HepG2 (cell line): Measurements from ENCODE around the gene ZNF556. TPM values are rescaled to one million over a fixed set of nuclear protein-coding genes. Genes with fewer than 3 reads are reported as not detected.

ENCODE experiments used
- ATAC-seq: fragments of 200-7000 bp; cut with Tn5 transposase; 3 replicates; pipeline ENCODE4 v1.9.1; 2020; ENCODE audit warnings: mild to moderate bottlenecking, moderate library complexity
- BruUV-seq: library from RNA; stranded (reverse); fragments of 400-500 nt; replicated peaks from 2 replicates; lab custom pipeline; 2021; lab: Mats Ljungman, UMichigan
- CTCF ChIA-PET: fragments of 300-600 bp; formaldehyde crosslinking; extraction: SDS; loops from one replicate; lab custom pipeline; 2021; ENCODE audit warnings: low total read pairs, inconsistent platforms, low intra/inter-chr PET ratio; lab: Yijun Ruan, JAX
- POLR2A ChIA-PET: fragments of 350-600 bp; sonication (Branson Sonifier 250); formaldehyde crosslinking; loops from one replicate; lab custom pipeline; 2020; ENCODE audit warnings: antibody characterized with exemption, inconsistent platforms; lab: Yijun Ruan, JAX
- DNase-seq: peaks from one replicate; pipeline ENCODE4 v3.0.0-alpha.2; 2015; ENCODE audit warnings: low spot score
- FAIRE-seq: peaks from 3 replicates; lab custom pipeline; 2011; peaks lifted over from hg19 to GRCh38; lab: Jason Lieb, UNC
- H2AFZ ChIP-seq: one replicate; pipeline ENCODE4 v1.6.1; 2011; ENCODE audit warnings: low read length, inconsistent platforms
- H3K27ac ChIP-seq: fragments of 300-600 bp; 3 replicates; pipeline ENCODE4 v1.8.0; 2011; ENCODE audit warnings: mixed run types, mild to moderate bottlenecking, mixed read lengths, low read length, inconsistent platforms; ENCODE audit not compliant: insufficient read depth; ENCODE audit errors: extremely low read length
- H3K27me3 ChIP-seq, 2 experiments: fragments of 200-600 bp in 1 of 2; 2 replicates in 1 of 2; 3 replicates in 1 of 2; pipeline versions ENCODE4 v1.6.0 to v1.8.0; 2011; ENCODE audit warnings: low read length in 2 of 2, mild to moderate bottlenecking in 2 of 2, moderate library complexity in 2 of 2, inconsistent platforms in 1 of 2; ENCODE audit not compliant: insufficient read depth in 2 of 2, control insufficient read depth in 1 of 2
- H3K36me3 ChIP-seq, 2 experiments: fragments of 200-600 bp in 1 of 2; replicated peaks in 1 of 2; 2 replicates in 1 of 2; 3 replicates in 1 of 2; pipeline versions ENCODE4 v1.5.1 to v1.8.0; 2011; ENCODE audit warnings: low read length in 2 of 2, inconsistent platforms in 1 of 2; ENCODE audit not compliant: insufficient read depth in 2 of 2, control insufficient read depth in 1 of 2
- H3K4me1 ChIP-seq: 2 replicates; pipeline ENCODE4 v1.5.1; 2012; ENCODE audit warnings: low read length, inconsistent platforms; ENCODE audit not compliant: insufficient read depth
- H3K4me2 ChIP-seq: 2 replicates; pipeline ENCODE4 v1.6.0; 2011; ENCODE audit warnings: low read depth, low read length, inconsistent platforms
- H3K4me3 ChIP-seq, 3 experiments: fragments of 200-600 bp in 1 of 3; sonication (generic), shearing (Covaris generic) in 1 of 3; replicated peaks in 1 of 3; 2 replicates each; pipeline ENCODE4 v1.5.1; 2011 to 2016; ENCODE audit warnings: low read length in 3 of 3, inconsistent platforms in 2 of 3, low read depth in 2 of 3, mild to moderate bottlenecking in 2 of 3, control low read depth in 1 of 3, mixed read lengths in 1 of 3; ENCODE audit not compliant: insufficient read depth in 1 of 3
- H3K79me2 ChIP-seq: one replicate; pipeline ENCODE4 v1.6.1; 2011; ENCODE audit warnings: low read length, inconsistent platforms; ENCODE audit not compliant: insufficient read depth
- H3K9ac ChIP-seq: 2 replicates; pipeline ENCODE4 v1.6.0; 2011; ENCODE audit warnings: mild to moderate bottlenecking, low read depth, low read length, inconsistent platforms; ENCODE audit not compliant: insufficient read depth
- H3K9me3 ChIP-seq: 2 replicates; pipeline ENCODE4 v1.5.1; 2012; ENCODE audit warnings: mild to moderate bottlenecking, low read length
- H4K20me1 ChIP-seq: 2 replicates; pipeline ENCODE4 v1.6.0; 2011; ENCODE audit warnings: inconsistent platforms, mild to moderate bottlenecking, low read length, moderate library complexity; ENCODE audit not compliant: insufficient read depth
- ARHGAP35 ChIP-seq: sonication (generic); formaldehyde crosslinking; IDR thresholded peaks from 2 replicates; pipeline ENCODE4 v1.9.0; 2022; ENCODE audit warnings: mild to moderate bottlenecking, inconsistent platforms, moderate library complexity, missing genetic modification reagents, borderline replicate concordance
- ARID4A ChIP-seq: sonication (generic); formaldehyde crosslinking; IDR thresholded peaks from 2 replicates; pipeline ENCODE4 v1.5.0; 2020; ENCODE audit warnings: mild to moderate bottlenecking, missing genetic modification reagents, borderline replicate concordance
- HNRNPK ChIP-seq: fragments of 200-400 bp; formaldehyde crosslinking; IDR thresholded peaks from 2 replicates; pipeline ENCODE4 v1.6.1; 2018; ENCODE audit warnings: low read length, low read depth, moderate library complexity, mild to moderate bottlenecking; ENCODE audit not compliant: poor library complexity, severe bottlenecking
- MXD3 ChIP-seq: IDR thresholded peaks from 2 replicates; pipeline ENCODE4 v1.6.1; 2016; ENCODE audit warnings: mild to moderate bottlenecking, missing biosample characterization, missing genetic modification reagents
- PAWR ChIP-seq: sonication (generic); formaldehyde crosslinking; IDR thresholded peaks from 2 replicates; pipeline ENCODE4 v1.4.0; 2020; ENCODE audit warnings: missing genetic modification reagents, mild to moderate bottlenecking, borderline replicate concordance
- SRY ChIP-seq: sonication (generic); formaldehyde crosslinking; IDR thresholded peaks from 2 replicates; pipeline ENCODE4 v1.8.0; 2022; ENCODE audit warnings: mild to moderate bottlenecking, missing genetic modification reagents
- ZNF232 ChIP-seq: sonication (generic); formaldehyde crosslinking; IDR thresholded peaks from 2 replicates; pipeline ENCODE4 v1.4.0; 2020; ENCODE audit warnings: missing genetic modification reagents, borderline replicate concordance
- ZNF251 ChIP-seq: sonication (generic); formaldehyde crosslinking; IDR thresholded peaks from 2 replicates; pipeline ENCODE4 v1.9.0; 2021; ENCODE audit warnings: mild to moderate bottlenecking, missing genetic modification reagents
- ZNF614 ChIP-seq: IDR thresholded peaks from 2 replicates; pipeline ENCODE4 v1.6.1; 2018; ENCODE audit warnings: missing biosample characterization, missing genetic modification reagents, inconsistent platforms, borderline replicate concordance
- ZNF7 ChIP-seq: IDR thresholded peaks from 2 replicates; pipeline ENCODE4 v1.6.1; 2016; ENCODE audit warnings: missing biosample characterization, missing genetic modification reagents
- ZNF713 ChIP-seq: sonication (generic); formaldehyde crosslinking; IDR thresholded peaks from 2 replicates; pipeline ENCODE4 v1.4.0; 2020; ENCODE audit warnings: mild to moderate bottlenecking, missing genetic modification reagents
- ZNF768 ChIP-seq: sonication (generic); formaldehyde crosslinking; IDR thresholded peaks from 2 replicates; pipeline ENCODE4 v1.4.0; 2020; ENCODE audit warnings: missing genetic modification reagents
- WGBS: methylation state at CpG from one replicate; pipeline ENCODE4 v1.1.6; 2017; ENCODE audit warnings: low lambda C conversion rate; 5-methylcytosine and 5-hydroxymethylcytosine counted together
- in situ Hi-C: cut with HindIII; loops from 2 replicates; pipeline ENCODE4 v1.10.0; 2017; ENCODE audit warnings: low pct_unique_long_range_greater_than_20kb; ENCODE audit not compliant: extremely low pct_ligation_motif_present
- intact Hi-C: fragments of 100-400 bp; cut with micrococcal nuclease; formaldehyde crosslinking; loops from one replicate; pipeline ENCODE4 v1.10.0; 2022; ENCODE audit not compliant: unreplicated experiment
- polyA plus RNA-seq, 8 experiments: library from polyadenylated mRNA; depleted of rRNA in 3 of 8; stranded (reverse) in 7 of 8; unstranded in 1 of 8; fragments of >200 nt; fragmentation: Illumina TruSeq in 4 of 8; extraction: Trizol in 4 of 8; gene quantifications; 2 replicates each; pipeline versions ENCODE4 v1.2.1 to v1.2.3, GENCODE V29; 2011 to 2016; ENCODE audit warnings: low read depth in 4 of 8, missing spikeins in 1 of 8, mixed read lengths in 1 of 8; ENCODE audit not compliant: insufficient read depth in 1 of 8
- total RNA-seq, 5 experiments: library from RNA; depleted of rRNA; stranded (reverse); fragments of >200 nt; fragmentation: Illumina TruSeq; extraction: Trizol; gene quantifications; 2 replicates each; pipeline ENCODE4 v1.2.3, GENCODE V29; 2016; ENCODE audit warnings: low read depth in 1 of 5

ZNF556 gene
- total and polyA plus RNA-seq, 2 of the 13 experiments (the other 11 are each of a cell fraction or from before 2014, with no cell fraction given) = 4.2 to 28.6 TPM

- no peak overlapping the region for H2AFZ ChIP-seq
- in situ Hi-C loops = no loop called here
- no peaks in the 10 kb centered on the region for H3K27me3 ChIP-seq
- H3K9me3 ChIP-seq = no peaks in the 10 kb centered on the region
- 0 out of 2 replicates have a peak, but pooled peaks have one; percentile 3 for TF ChIP-seq ZNF768
- no peak for TF ChIP-seq PAWR
- TF ChIP-seq SRY (CRISPR knock-in tag) = 0 out of 2 replicates have a peak, but pooled peaks have one; percentile 36
- TF ChIP-seq ZNF713 = 0 out of 2 replicates have a peak, but pooled peaks have one; percentile 31
- no peak for TF ChIP-seq ZNF251 (CRISPR knock-in tag)
- TF ChIP-seq ZNF232 (CRISPR knock-in tag) = peak; percentile 22; the same call in 1 of the 2 replicates
- WGBS = 2% methylated on average over 18 of the region's 62 CpGs
- intact Hi-C loops = loop anchor here (2.0 kb wide), 1 partner anchor 21 kb away; no protein-coding TSS in a partner anchor
- peaks cover 72% of the 10 kb centered on the region for H3K4me1 ChIP-seq
- no peak for ATAC-seq
- H3K4me3 ChIP-seq = peak overlapping the region; percentile 76 to 92 (median 83)
- DNase-seq = no peak
- ChIA-PET POLR2A (interaction anchor here (0.6 to 2.4 kb wide), 12 partner anchors 13 to 385 kb away, joined by 3 to 49 read pairs (median 5); partner anchors contain the start of genes LMNB2, SGTA, THOP1 and ZNF554), CTCF (no interaction called here)
- peaks cover 0 to 2% of the 10 kb centered on the region in 2 experiments; a peak in 3 of 5 replicates for H3K36me3 ChIP-seq
- peak overlapping the region; percentile 83 for H3K9ac ChIP-seq
- peaks cover 37% of the 10 kb centered on the region for H3K79me2 ChIP-seq
- BruUV-seq = no TSS peak
- H3K27ac ChIP-seq = peak overlapping the region; percentile 48
- FAIRE-seq = no peak
- H4K20me1 ChIP-seq = no peaks in the 10 kb centered on the region
- H3K4me2 ChIP-seq = peak overlapping the region; percentile 90
Observed at GRCh38 chr19:2841855-2842574, 25.1 kb upstream of the ZNF556 start.

GRCh38 chr19:2845107-2845506 is 22.0 kb upstream of the ZNF556 start:
- Histone ChIP-seq H3K27me3 (no peaks in the 10 kb centered on the region), H3K4me1 (peaks cover 44% of the 10 kb centered on the region), H3K9me3 (no peaks in the 10 kb centered on the region), H4K20me1 (peaks cover 2% of the 10 kb centered on the region; the same call in 1 of the 2 replicates), H3K27ac (no peak overlapping the region), H3K4me3 (no peak overlapping the region), H3K36me3 (peaks cover 2% of the 10 kb centered on the region in 2 experiments; a peak in 3 of 5 replicates), H2AFZ (no peak overlapping the region), H3K4me2 (no peak overlapping the region), H3K9ac (no peak overlapping the region), H3K79me2 (peaks cover 50% of the 10 kb centered on the region)
- DNase-seq = no peak
- intact Hi-C loops = no loop called here
- BruUV-seq = no TSS peak
- no peak for FAIRE-seq
- POLR2A ChIA-PET = no interaction called here
- 97% methylated on average over 2 of the region's 2 CpGs for WGBS
- ATAC-seq = no peak
- in situ Hi-C loops = no loop called here
- CTCF ChIA-PET = no interaction called here
- no peak for TF ChIP-seq MXD3 (CRISPR knock-in tag)
- TF ChIP-seq ZNF614 (CRISPR knock-in tag) = no peak
- no peak for TF ChIP-seq HNRNPK
- no peak for TF ChIP-seq ZNF7 (CRISPR knock-in tag)
- TF ChIP-seq ARHGAP35 = no peak
- no peak for TF ChIP-seq ARID4A (CRISPR knock-in tag)
